ENCODE measurements around the gene MRPS23. TPM values are rescaled to one million over a fixed set of nuclear protein-coding genes. Genes with fewer than 3 reads are reported as not detected.

MRPS23 gene
- 10 to 100 TPM; 87.1 to 88.4 TPM for total RNA-seq

DNA sequence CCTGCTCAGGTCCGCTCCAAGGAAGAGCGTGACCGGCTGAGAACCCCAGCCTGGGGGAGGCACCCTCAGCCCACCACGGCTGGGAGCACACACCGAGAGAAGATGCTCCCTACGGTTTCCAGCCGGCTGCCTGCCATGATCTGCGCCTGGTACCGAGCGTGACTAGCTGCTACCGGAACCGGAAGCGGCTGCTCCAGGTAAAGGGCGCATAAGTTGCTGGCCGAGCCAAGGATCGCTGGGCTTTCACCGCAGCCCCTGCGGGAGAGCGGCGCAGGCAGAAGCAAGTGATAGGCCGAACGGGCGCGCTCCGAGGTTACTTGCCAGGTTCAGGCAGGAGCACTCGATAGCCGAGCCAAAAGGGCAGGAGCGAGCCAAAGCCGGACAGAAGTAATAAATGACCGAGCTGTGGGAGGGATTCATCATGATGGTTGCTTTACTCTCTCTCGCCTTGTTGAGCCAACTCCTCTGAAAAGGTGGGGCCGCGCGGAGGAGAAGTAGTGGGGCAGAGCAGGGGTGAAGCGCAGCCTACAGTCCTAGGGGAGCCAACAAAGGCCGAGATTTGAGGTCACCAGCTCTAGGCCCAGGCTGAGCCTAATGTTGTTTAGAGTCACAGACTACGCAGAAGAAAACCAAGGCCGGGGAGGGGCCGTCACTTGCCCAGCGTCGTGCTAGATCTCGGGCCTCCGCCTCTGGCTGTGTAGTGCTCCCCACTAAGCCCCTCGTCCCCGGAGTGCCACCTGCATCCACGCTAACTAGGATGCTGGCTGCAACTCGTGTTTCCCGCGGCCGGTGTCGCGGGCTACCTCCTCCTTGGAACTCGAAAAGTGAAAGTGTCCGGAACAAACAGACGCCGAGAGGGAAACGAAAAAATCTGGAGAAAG lies at the start of gene MRPS23:
TSS of gene MRPS23 (minus strand) at position 171 of the 881 bp plus-strand sequence. CDS start at position 137, 34 bp downstream.
- ChIA-PET POLR2A (interaction anchor here (0.7 to 1.4 kb wide), 7 partner anchors 17 to 489 kb away, joined by 3 to 7 read pairs (median 3); partner anchors contain the start of genes SRSF1 and VEZF1), CTCF (interaction anchor here (0.7 to 3.6 kb wide), 5 partner anchors 16 to 150 kb away, joined by 3 to 21 read pairs (median 4); no protein-coding TSS in a partner anchor)

DNA sequence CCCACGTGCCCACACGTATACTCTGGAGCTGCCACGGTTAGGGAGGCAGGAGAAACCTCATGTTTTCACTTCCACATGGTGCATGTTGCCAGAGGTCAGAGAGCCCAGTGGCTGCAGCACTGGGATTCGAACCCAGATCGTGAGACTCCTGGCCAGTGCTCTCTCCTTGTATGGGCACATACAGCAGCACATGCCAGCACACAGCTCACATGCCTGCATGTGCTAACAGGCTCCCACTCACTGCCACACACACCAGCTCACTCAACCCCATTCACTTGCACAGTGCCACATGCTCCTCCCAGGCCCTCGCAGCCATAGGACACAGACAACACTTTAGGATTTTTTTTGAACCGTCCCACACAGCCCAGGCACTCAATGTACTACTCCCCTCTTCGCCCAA lies 49.5 kb upstream of the MRPS23 start:
- ChIA-PET POLR2A (no interaction called here), CTCF (interaction anchor here (0.9 kb wide), 1 partner anchor 213 kb away, joined by 3 read pairs; no protein-coding TSS in a partner anchor)

DNA sequence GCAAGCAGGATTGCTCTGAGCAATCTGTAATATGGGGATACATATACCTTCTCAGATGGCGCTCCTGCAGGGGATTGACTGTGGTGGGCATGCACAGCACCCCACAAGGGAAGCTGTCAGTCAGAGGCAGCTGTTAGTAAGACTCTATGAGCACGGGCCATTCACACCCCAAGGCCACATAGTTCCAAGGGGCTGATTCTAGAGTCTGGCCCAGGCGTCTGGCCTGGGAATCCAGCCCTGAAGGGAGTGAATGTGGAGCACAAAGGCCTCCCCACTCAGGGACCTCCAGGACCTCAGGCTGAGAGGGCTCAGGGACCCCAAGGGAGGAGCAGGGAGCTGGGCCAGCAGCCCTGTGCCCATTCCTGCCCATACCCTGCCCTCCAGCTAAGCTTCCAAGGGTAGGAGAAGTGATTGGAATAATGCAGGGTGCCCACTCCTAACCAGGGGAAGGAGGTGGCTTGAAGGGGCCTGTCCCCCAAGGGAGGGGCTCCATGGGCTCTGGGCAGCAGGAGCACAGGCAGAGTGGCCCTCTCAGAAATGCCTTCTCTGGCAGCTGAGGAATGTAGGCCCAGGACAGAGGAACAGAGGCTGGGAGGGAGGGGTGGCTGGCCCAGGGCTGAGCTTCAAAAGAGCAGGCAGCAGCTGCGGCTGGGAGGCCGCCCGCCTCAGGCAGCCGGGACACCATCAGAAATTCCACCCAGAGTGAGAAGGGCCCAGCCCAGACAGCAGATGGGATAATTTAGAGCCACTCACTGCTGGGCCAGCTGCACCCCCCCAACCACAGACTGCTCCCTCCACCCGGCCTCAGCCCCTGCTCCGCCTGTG lies 48.9 kb upstream of the MRPS23 start:
- POLR2A ChIA-PET = no interaction called here
- CTCF ChIA-PET = interaction anchor here (0.9 to 1.0 kb wide), 2 partner anchors 33 to 214 kb away, joined by 3 read pairs; no protein-coding TSS in a partner anchor

DNA sequence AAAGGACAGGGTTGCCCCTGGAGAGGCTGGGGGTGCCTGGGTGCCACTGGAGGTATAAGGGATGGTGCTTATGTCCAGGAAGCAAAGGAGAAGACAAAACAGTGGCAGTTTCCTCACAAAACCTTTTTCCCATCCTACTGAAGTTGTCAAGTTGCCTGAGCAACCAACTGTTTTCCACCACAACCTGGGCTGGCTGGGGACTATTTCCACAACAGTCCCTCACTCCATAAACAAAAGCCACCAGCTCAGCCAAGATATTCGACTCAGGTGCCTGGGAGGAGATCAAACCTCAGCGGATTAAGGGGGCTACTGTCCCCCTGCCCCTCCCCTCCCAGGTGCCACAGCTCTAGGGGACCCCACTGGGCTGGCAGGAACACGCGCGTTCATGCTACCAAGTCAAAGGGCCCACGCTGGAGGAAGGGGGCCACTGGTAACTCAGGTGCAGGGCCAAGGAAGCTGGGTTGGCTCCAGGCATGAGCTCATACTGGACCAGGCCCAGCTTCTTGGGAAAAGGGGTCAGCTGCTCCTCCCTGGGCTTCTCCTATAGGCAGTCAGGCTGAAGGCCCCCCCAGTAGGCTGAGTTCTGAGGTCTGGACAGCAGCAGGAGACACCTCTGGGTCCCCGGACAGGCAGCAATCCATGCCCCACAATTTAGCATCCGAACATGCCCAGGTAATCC lies 45.7 kb upstream of the MRPS23 start:
- POLR2A ChIA-PET = no interaction called here
- CTCF ChIA-PET = no interaction called here

DNA sequence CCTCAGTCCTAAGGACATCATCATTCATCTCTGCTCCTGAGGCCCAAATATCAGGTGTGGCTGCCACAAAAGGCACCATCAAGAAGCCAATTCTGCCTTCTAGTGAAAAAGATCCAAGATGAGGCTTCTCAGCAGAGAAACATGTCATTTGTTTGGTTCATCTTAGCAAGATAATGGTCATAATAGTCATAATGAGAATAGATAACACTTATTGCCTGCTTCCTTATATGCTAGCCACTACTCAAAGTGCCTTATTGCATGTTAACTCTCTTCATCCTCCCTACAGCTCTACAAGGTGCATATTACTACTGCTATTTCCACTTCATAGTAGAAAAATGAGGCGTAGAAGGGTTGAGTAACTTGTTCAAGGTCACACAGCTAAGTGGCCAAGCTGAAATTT lies 45.0 kb upstream of the MRPS23 start:
- ChIA-PET POLR2A (no interaction called here), CTCF (no interaction called here)

DNA sequence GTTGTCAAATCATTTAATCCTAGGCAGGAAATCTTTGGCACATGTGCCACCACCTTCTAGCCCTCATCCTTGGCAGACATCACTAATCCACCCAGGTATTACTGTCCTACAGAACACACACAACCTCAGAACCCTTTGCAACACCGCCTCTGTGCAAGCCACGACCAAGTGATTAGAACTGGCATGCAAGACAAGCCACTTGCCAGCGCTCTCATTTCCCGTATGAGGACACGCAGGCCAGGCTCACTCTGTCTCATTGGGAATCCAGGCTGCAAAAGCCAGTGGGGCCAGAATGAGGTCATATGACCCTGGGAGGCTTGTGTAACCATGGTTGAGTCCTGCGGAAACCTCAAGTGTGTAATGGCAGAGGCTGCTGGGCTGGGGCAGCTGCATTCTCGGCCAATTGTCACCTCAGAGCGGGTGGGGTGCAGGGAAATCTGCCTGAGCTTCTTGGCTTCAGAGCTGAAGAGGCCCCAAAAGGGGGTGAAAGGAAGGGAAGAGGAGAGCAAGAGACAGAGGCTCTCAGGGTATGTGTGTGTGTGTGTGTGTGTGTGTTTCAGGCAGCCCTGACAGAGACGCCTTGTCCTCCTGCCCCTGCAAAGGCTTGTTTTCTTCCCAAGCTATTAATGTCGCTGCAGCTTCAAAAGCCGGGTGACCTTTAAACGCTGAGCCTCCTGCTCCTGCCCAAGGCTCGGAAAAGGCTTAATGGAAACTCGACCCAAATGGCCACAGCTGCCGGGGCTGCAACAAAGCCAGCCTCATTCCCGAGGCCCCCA lies 43.2 kb upstream of the MRPS23 start:
- ChIA-PET POLR2A (interaction anchor here (0.5 kb wide), 1 partner anchor 100 kb away, joined by 4 read pairs; no protein-coding TSS in a partner anchor), CTCF (interaction anchor here (0.8 to 2.7 kb wide), 14 partner anchors 12 to 219 kb away, joined by 3 to 11 read pairs (median 4); partner anchors contain the start of genes CUEDC1 and MRPS23)

DNA sequence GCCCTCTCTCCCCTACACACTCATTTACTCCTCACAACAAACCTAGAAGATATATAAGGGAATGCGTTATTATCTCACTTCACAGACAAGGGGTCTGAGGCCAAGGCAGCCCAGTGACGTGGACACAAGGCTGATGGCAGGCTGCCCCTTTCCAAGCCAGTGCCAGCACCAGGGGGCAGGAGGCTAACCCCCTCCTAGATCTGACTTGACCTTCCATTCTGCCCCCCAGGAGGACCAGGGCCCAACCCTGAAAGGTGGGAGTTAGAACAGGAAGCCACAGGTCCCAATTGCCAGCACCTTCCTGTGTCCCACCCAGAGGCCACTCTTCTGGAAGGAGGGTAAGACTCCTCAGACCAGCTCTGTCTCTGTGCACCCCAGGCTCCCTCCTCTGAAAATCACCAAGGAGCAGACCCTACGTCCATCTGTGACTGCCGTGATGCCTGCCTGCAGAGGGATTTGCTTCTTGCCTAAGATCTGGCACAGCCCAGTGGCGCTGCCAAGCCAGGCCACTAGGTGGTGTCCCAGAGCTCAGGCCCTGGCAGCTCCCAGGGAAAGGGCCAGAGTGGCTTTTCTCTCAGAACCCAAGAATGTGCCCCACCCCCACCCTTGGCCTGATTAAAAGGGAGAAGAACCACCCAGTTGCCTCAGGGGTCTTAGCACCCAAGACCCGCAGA lies 42.4 kb upstream of the MRPS23 start:
- CTCF ChIA-PET = interaction anchor here (0.8 to 2.7 kb wide), 15 partner anchors 12 to 220 kb away, joined by 3 to 11 read pairs (median 4); partner anchors contain the start of genes CUEDC1 and MRPS23
- POLR2A ChIA-PET = interaction anchor here (0.5 kb wide), 1 partner anchor 101 kb away, joined by 4 read pairs; no protein-coding TSS in a partner anchor

DNA sequence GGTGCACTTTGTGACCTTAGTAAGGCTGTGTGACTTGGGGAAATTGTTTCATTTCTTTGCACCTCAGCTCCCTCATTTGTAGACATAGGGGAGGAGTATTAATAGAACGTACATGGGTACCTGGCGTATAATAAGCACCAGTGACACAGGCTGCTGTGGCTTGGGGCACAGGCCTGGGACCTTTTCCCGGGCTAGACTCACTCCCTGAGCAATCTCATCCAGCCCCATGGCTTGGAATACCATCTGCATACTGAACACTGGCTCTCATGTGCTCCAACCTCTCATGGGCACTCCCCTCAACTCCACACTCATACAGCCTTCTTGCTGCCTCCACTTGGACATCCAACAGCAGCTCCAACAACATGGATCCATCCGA lies 41.0 kb upstream of the MRPS23 start:
- CTCF ChIA-PET = interaction anchor here (1.1 to 2.7 kb wide), 2 partner anchors 17 to 31 kb away, joined by 3 to 11 read pairs; no protein-coding TSS in a partner anchor
- POLR2A ChIA-PET = no interaction called here

DNA sequence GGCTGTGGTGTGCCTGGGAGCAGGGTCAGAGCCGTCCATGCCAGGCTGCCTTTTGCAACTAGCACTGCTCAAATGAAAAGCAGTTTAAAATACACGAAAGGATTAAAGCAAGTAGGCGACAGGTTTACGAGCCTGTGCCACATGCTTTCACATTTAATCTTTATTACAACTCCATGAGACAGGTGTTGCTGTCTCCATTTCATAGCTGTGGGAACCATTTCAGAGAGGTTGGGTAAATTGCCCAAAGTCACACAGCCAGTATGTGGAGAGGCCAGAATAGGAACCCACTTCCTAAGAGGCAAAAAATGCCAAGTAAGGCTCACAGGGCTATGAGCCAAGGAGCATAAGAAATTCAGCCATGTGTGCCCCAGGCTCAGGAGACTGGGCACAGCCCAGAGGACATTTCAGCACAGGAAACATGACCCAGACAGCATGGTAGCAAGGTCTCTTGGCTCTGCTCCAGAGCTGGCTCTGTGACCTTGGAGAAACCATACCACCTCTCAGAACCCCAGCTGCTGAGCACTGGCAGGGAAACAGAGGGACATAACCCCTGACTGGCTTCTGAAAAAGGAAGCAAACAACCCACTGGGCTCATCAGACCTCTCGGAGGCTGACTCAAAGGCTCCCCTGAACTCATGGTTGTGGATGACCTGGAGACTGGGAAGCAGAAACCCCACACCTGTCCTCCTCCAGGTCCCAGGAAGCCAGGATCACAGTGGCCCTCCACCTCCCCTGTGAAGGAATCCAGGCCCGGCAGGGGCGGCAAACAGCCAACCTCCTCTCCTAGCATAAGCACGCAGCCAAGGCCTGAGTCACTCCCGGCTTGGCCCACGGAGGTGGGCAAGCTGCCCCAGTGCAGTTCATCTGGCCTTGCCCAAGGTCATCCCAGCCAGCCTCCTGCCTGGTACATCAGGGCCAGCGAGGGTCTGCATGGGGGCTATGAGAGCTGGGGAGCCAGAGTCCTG lies 40.3 kb upstream of the MRPS23 start:
- POLR2A ChIA-PET = no interaction called here
- CTCF ChIA-PET = interaction anchor here (1.1 to 2.7 kb wide), 2 partner anchors 18 to 30 kb away, joined by 3 to 11 read pairs; no protein-coding TSS in a partner anchor

DNA sequence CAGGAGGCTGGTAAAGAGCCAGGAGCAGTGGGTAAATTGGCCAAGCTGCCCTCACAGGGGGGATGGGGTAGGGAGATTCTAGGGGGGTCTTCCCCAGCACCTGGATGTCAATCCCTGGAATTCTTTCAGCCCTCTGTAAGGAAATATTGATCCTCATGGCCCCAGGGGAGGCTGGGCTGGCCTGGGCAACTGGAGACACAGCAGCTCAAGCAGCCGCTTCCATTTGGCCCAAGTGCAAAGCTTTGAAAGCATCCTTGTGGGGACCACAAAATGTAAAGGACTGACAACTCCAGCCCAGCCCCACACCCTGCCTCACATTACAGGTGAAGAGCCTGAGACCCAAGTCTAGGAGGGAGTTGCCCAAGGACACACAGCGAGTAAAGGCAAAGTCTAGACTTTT lies 39.4 kb upstream of the MRPS23 start:
- ChIA-PET CTCF (no interaction called here), POLR2A (no interaction called here)

DNA sequence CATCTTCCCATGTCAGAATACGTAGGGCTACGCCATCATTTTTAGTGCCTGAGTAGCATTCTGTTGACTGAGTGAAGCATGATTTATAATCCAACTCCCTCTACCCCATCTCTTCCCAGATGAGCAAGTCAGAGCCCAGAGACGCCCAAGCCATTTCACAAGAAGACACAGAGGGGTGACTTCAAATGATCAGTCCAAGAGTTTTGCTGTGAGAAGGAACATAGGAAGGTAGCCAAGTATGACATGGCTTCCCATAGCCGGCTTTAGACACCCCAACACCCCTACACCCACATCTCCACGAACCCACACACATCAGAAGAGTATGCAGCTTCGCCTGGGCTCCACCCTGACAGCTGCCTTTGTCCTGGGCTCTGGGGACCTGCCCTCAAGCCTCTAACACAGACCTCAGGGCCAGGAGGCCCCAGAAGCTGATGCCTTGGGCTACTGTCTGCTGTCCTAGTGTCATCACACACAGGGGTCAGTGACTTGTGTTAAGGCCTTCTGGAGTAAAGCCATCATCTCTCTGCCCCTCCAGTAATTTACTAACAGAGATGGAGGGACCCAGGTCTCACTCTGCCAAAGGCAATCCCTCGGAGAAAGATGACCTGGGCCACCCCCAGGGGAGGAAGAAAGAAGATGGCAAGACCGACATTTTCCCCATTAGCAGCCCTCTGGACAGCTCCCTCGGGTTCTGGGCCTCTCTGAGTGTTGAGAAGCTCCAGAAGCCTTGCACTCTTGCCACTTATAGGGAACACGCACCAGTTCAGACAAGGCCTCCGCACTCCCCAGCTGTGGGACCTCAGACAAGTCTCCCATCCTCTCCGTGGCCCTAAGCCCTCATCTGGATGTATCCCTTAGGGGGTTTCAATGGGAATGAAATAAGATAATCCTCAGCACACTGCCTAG lies 38.7 kb upstream of the MRPS23 start:
- POLR2A ChIA-PET = no interaction called here
- CTCF ChIA-PET = no interaction called here

DNA sequence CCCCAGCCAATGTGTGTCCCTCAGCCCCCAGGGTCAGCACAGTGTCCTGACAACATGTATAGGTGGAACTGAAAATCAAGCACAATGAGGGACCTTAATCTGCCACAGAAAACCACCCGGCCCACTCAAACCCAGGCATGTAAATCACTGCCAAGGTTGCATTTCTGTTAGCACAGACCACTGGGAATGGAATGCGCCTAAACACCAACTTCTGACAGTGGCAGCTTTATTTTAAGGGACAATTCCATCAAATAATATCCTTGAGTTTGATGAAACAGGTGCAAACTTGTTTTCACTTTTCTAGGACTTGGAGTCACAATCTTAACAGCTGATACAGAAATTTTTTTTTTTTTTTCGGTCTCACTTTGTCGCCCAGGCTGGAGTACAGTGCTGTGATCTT lies 37.3 kb upstream of the MRPS23 start:
- POLR2A ChIA-PET = interaction anchor here (0.6 kb wide), 1 partner anchor 650 kb away, joined by 3 read pairs; no protein-coding TSS in a partner anchor
- CTCF ChIA-PET = interaction anchor here (0.7 kb wide), 1 partner anchor 168 kb away, joined by 4 read pairs; no protein-coding TSS in a partner anchor

DNA sequence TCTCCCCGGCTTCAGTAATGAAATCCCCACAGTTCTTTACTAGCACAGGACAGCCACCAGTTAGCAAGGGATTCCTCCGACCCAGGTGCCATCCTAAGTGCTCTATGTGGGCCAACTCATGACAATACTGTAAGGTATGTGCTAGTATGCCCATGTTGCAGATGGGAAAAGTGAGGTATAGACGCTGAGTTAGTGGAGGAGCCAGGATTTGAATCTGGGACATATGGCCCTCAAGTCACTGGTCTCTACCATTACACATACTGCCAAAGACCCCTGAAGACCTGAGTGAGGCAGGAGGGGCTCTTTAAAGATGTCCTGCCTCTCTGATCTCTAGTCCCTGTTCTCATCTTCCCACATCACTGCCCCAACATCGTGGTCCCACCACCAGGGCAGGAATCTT lies 36.2 kb upstream of the MRPS23 start:
- POLR2A ChIA-PET = no interaction called here
- CTCF ChIA-PET = no interaction called here

DNA sequence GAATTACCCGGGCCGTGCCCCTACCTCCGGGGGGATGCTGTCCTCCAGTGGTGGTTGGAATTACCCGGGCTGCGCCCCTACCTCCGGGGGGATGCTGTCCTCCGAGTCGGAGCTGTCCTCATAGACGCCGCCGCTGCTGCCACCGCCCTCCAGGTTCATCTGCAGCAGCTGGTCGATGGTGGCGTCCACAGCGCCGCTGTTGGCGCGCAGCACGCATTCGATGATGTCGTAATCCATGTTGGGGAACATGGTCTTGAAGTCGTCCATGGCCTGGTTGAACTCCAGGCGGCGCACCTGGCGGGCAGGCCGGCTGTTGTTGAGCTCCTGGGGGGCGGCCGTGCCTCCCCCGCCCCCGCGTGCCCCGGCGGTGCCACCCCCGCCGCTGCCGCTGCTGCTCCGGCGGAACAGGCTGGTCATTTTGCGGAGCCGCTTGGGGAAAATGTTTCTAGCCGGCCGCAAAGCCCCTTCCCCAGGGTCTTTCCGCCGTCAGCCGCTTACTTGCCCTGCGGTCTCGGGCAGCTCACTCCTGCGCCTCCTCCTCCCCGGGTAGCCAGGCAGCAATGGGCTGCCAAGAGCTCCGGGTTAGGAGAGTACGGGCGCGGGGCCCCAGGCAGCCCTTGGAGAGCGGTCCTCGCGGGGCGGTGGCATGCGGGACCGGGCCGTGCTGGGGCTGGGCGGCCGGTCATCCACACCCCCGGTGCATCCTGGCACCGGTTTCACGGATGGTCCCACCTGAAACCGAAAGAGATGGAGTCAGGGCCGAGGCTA lies 35.5 kb upstream of the MRPS23 start:
- CTCF ChIA-PET = no interaction called here
- POLR2A ChIA-PET = no interaction called here

DNA sequence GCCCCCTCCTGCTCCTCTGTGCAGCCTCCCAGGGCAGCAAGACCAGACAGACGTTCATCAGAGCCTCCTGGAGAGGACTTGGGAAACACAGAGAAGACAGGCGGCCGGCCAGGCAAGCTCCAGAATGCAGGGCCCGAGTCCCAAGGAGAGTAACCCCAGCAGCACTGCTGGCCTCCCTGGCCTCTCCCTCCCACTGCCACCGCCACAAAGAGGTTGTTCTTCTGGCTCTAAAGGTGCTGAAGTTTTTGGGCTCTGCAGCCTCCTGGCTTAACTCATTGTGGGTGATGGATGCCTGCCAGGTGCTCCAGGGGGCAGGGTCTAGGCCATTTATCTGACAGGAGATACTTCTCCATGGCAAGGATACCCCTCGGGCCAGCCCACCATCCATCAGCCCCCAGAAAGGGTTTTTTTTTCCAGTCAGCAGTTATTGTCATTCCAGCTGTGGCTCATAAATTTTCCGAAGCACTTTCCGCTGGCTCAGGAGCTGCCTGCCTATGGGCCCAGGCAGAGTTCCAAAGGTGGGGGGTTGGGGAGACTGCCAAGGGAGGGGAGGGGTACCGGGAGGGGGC lies 32.0 kb upstream of the MRPS23 start:
- CTCF ChIA-PET = no interaction called here
- POLR2A ChIA-PET = no interaction called here

Measured in activated CD8-positive, alpha-beta memory T cell treated with anti-CD3 and anti-CD28 coated beads for 36 hours (primary cell).